ENCODE data around the gene PCBD1. TPM values are rescaled to one million over a fixed set of nuclear protein-coding genes. Genes with fewer than 3 reads are reported as not detected.

Gene PCBD1
- total RNA-seq, 2 donors from 2014 or later = 40.5 to 67.7 TPM

- H3K4me1 ChIP-seq = no peaks in the 10 kb centered on the region
- no peak for DNase-seq
- intact Hi-C loops (cut with DNase I) = no loop called here
- WGBS, 2 donors = 80% methylated on average over 1 to 4 of the region's 4 CpGs
- no peak overlapping the region for H3K4me3 ChIP-seq
- H3K9me3 ChIP-seq = no peaks in the 10 kb centered on the region
- H3K36me3 ChIP-seq (replicated peaks in 1 of 2; ENCODE audit: insufficient read depth in 1 of 2, low read depth in 2 of 2) = no peaks in the 10 kb centered on the region
- no peak overlapping the region for H3K27ac ChIP-seq
- H3K27me3 ChIP-seq = no peaks in the 10 kb centered on the region
- no peak for ATAC-seq
- TF ChIP-seq POLR2A (IDR thresholded peaks at IDR 0.05) = no peak
- no peak for TF ChIP-seq CTCF (IDR thresholded peaks at IDR 0.05)
These were observed 23.0 kb upstream of the PCBD1 start for GRCh38 chr10:70911386-70911785.

DNA sequence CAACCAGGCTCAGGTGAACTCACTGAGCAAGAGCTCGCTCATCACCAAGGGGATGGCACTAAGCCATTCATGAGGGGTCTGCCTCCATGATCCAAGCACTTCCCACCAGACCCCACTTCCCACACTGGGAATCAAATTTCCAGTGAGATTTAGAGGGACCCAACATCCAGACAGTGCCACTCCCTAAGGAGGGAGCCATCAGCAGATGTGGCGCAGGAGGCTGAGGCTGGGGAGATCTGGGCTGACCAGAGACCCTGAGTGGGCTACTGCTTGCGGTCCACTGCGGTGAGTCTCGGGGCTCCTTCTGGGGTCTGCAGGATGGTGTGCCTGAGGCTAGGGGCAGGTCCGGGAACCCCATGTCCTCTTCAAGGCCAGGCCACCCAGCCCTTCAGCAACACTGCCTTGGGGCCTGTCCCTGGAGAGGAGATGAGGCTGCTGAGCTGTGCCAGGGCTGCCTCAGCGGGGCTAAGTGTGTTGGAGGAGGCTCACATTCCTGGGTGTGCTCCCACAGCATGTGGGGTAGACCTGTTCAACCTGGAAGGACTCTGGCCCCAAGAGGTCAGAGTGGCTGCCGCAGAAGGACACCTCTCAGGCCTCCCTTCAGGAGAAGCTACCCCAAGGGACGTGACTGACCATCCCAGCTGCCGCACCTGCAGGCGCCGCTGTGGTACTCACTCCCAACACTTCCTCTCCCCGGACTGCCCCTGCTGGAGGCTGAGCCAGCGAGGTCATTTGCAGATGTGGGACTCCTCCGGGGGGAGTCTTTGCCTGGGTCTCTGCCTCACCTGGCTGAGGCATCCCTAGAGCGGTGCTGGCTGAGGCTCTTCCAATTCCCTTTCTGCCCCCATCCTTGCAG, 22.3 kb upstream of the PCBD1 start:
- no peaks in the 10 kb centered on the region for H3K9me3 ChIP-seq
- DNase-seq (no peak), ATAC-seq (no peak)
- no peaks in the 10 kb centered on the region for H3K27me3 ChIP-seq
- H3K36me3 ChIP-seq (replicated peaks in 1 of 2; ENCODE audit: insufficient read depth in 1 of 2, low read depth in 2 of 2) = no peaks in the 10 kb centered on the region
- no peak overlapping the region for H3K4me3 ChIP-seq
- WGBS, 2 donors = 82 to 91% methylated on average over 3 to 15 of the region's 16 CpGs
- H3K27ac ChIP-seq = no peak overlapping the region
- H3K4me1 ChIP-seq = no peaks in the 10 kb centered on the region
- TF ChIP-seq POLR2A (IDR thresholded peaks at IDR 0.05) (no peak), CTCF (IDR thresholded peaks at IDR 0.05) (no peak)
- intact Hi-C loops (cut with DNase I) = no loop called here

- intact Hi-C loops (cut with DNase I) = no loop called here
- WGBS, 2 donors = 76 to 79% methylated on average over 5 to 9 of the region's 9 CpGs
- no peaks in the 10 kb centered on the region for H3K27me3 ChIP-seq
- TF ChIP-seq POLR2A (IDR thresholded peaks at IDR 0.05) (no peak), CTCF (IDR thresholded peaks at IDR 0.05) (no peak)
- H3K27ac ChIP-seq = no peak overlapping the region
- no peaks in the 10 kb centered on the region for H3K36me3 ChIP-seq (replicated peaks in 1 of 2; ENCODE audit: insufficient read depth in 1 of 2, low read depth in 2 of 2)
- H3K9me3 ChIP-seq = no peaks in the 10 kb centered on the region
- H3K4me1 ChIP-seq = no peaks in the 10 kb centered on the region
- H3K4me3 ChIP-seq = no peak overlapping the region
- no peak for ATAC-seq
- no peak for DNase-seq
These were observed 21.1 kb upstream of the PCBD1 start for GRCh38 chr10:70909326-70909935.

DNA sequence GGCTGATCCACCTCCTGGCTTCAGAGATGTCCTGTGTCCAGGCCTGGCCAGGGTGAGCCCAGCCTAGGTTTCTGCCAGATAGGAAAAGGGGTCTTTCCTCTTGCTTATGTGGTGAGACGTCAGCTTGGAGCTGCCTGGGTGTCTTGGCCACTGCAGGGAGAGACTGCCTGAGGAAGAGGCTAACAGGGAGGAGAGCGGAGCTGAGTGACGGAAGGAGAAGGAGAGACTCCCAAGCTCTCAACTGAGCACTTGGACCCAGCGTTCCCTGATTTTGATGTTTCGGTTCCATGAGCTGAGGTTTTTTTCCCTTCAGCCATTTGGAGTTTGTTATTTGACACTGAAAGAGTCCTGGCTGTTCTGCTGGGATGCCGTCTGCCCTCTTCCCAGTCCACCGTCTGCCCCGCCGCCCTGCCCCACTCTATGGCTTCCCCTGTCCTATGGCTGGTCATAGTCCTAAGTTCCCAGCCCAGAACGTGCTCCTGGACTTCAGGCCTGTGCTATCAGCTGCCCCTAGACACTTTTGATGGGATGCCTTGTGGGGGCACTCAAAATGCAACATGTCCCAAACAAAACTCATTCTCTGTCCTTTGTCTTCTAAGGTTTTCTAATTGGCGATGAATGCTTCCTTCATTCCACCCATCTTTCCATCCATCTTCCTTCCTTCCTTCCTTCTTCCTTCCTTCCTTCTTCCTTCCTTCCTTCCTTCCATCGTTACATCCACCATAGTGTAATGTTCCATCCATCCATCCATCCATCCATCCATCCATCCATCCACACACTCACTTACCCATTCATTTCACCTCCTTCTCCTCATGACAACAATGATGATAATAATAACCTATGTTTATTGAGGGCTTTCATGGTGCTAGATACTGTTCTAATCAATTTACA, 20.3 kb upstream of the PCBD1 start:
- intact Hi-C loops (cut with DNase I) = no loop called here
- no peak for ATAC-seq

More for the DNA sequence above, 20.3 kb upstream of the PCBD1 start:
- H3K36me3 ChIP-seq (replicated peaks in 1 of 2; ENCODE audit: insufficient read depth in 1 of 2, low read depth in 2 of 2) = no peaks in the 10 kb centered on the region
- no peaks in the 10 kb centered on the region for H3K4me1 ChIP-seq
- TF ChIP-seq POLR2A (IDR thresholded peaks at IDR 0.05) = no peak
- TF ChIP-seq CTCF (IDR thresholded peaks at IDR 0.05) = no peak
- no peaks in the 10 kb centered on the region for H3K9me3 ChIP-seq
- H3K27ac ChIP-seq = no peak overlapping the region
- no peaks in the 10 kb centered on the region for H3K27me3 ChIP-seq
- DNase-seq = no peak
- WGBS, 2 donors = 75 to 79% methylated on average over 12 of the region's 12 CpGs
- no peak overlapping the region for H3K4me3 ChIP-seq
